GM13977 (cell line): ENCODE results near the gene ELFN1.
"Not testable (repeated sequence)": the region's sequence is repeated elsewhere in the genome, so short reads cannot be mapped to it uniquely, and the experiment has no call there.

Experiments
- DNase-seq: peaks from one replicate; pipeline ENCODE4 v3.0.0; 2012; ENCODE audit warnings: low spot score
- CTCF ChIP-seq: IDR thresholded peaks from 2 replicates; pipeline ENCODE4 v1.5.1; 2012; ENCODE audit warnings: mild to moderate bottlenecking, control low read depth; ENCODE audit not compliant: insufficient read depth; ENCODE audit errors: extremely low read depth, missing control alignments
- in situ Hi-C: fragments of 300-500 bp; cut with MboI; formaldehyde crosslinking; loops from one replicate; pipeline ENCODE4 v1.12.0; 2022; ENCODE audit warnings: low sequenced_read_pairs, low pct_unique_long_range_greater_than_20kb, mixed read lengths, inconsistent platforms; ENCODE audit not compliant: unreplicated experiment

The ELFN1 gene

DNA sequence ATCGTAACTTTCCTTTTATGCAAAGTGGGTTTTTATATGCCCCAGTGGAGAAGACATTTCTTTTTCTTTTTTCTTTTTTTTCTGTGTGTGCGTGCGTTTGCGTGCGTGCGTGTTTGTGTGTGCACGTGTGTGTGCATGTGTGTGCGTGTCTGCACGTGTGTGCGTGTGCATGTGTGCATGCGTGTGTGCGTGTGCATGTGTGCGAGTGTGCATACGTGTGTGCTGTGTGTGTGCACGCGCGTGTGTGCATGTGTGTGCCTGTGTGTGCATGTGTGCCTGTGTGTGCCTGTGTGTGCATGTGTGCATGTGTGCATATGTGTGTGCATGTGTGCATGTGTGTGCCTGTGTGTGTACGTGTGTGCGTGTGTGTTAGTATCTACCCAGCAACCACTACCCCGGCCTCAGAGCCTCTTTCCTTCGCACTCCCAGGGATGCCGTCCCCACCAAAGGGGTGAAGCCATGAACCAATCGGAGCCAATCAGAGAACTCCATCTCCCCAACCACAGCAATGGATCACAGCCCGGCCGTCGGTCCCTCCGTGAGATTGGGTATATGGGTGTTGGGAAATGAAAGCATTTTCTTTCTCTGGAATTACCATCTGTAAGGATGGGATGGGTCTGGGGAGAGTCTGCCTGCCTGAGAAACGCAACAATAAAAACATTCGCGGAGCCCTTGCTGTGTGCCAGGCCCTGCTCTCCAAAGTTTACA, 92.3 kb downstream of the ELFN1 start:
- no peak for DNase-seq
- TF ChIP-seq CTCF, result no peak
- in situ Hi-C loops, result no loop called here

DNA sequence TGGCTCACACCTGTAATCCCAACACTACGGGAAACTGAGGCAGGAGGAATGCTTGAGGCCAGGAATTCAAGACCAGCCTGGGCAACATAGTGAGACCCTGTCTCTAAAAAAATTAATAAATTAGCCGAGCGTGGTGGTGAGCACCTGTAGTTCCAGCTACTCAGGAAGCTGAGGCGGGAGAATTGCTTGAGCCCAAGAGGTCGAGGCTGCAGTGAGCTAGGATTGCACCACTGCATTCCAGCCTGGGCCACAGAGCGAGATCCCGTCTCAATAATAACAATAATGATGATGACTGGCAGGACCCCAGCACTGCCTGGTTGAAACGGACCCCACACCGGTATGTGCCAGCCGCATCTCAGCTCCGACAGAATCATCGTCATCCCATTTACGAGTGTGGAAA, 93.0 kb downstream of the ELFN1 start:
- no peak for DNase-seq
- in situ Hi-C loops, result no loop called here
- TF ChIP-seq CTCF, result no peak

- in situ Hi-C loops, result not testable (repeated sequence)
Measured at GRCh38 chr7:1763911-1764310, 93.8 kb downstream of the ELFN1 start.

DNA sequence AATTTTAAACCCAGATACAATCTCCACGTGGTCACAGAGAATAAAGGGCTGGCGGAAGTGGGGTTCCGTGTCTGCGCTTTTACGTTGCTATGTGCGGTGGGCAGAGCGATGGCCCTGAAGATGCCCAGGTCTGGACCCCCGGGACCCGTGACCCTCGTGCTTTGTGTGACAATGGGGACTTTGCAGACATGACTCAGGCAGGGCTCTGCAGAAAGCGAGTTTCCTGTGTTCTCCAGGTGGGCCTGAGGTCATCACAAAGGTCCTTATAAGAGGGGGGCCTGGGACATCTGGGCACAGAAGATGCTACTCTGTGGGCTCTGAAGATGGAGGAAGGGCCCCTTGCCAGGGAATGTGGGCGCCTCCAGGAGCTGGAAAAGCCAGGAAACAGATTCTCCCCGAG, 95.3 kb downstream of the ELFN1 start:
- in situ Hi-C loops, result no loop called here
- TF ChIP-seq CTCF, result no peak
- no peak for DNase-seq

More at GRCh38 chr7:1763911-1764310, 93.8 kb downstream of the ELFN1 start:
- not testable (repeated sequence) for DNase-seq

GRCh38 chr7:1767524-1767923, 97.4 kb downstream of the ELFN1 start:
- TF ChIP-seq CTCF, result no peak
- no peak for DNase-seq

GRCh38 chr7:1768832-1769231, 98.8 kb downstream of the ELFN1 start:
- no peak for DNase-seq
- TF ChIP-seq CTCF, result no peak
- in situ Hi-C loops, result no loop called here

More at GRCh38 chr7:1767524-1767923, 97.4 kb downstream of the ELFN1 start:
- in situ Hi-C loops, result no loop called here

- TF ChIP-seq CTCF, result no peak
- no peak for DNase-seq
- in situ Hi-C loops, result no loop called here
Measured at GRCh38 chr7:1769286-1770200, 99.5 kb downstream of the ELFN1 start.
